NCI-H2029 treated with DMSO at 0.1 percent for 48 hours (cell line): ENCODE data around the gene TRIM56.
"Not testable (repeated sequence)": the region's sequence is repeated elsewhere in the genome, so short reads cannot be mapped to it uniquely, and the experiment has no call there.

Experiments used
- DNase-seq: peaks from one replicate; lab custom pipeline; 2025; lab: John Stamatoyannopoulos, UW

TRIM56 gene

GRCh38 chr7:101132626-101133600, 47.6 kb downstream of the TRIM56 start:
- not testable (repeated sequence) for DNase-seq

DNA sequence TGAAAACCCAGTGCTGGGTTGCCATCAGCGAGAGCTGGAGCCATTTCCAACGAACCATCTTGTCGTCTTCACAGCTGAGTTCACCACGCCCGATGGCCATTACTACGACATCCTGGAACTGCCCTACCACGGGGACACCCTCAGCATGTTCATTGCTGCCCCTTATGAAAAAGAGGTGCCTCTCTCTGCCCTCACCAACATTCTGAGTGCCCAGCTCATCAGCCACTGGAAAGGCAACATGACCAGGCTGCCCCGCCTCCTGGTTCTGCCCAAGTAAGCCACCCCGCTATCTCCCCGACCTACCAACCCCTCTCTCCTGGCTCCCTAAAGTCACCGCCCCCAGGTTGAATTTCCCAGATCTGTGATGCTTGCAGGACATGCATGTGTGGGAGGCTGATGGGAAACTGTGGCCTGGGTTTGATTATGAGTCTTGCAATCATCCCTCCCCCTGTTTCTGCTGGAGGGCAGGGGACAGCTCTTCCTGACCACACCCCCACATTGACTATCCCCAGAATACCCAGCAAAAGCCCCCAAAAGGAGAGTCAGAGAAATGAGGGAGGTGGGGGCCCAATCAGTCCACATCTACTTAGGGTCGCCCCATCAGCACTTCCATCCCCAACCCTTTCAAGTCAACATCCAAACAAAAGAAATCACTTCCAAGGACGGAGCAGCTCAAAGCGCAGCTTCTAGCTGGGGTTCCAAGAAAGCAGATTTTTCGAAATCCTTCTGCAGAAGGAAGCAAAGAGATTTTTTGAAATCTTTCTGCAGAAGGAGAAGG, 48.5 kb downstream of the TRIM56 start:
- DNase-seq = no peak

DNA sequence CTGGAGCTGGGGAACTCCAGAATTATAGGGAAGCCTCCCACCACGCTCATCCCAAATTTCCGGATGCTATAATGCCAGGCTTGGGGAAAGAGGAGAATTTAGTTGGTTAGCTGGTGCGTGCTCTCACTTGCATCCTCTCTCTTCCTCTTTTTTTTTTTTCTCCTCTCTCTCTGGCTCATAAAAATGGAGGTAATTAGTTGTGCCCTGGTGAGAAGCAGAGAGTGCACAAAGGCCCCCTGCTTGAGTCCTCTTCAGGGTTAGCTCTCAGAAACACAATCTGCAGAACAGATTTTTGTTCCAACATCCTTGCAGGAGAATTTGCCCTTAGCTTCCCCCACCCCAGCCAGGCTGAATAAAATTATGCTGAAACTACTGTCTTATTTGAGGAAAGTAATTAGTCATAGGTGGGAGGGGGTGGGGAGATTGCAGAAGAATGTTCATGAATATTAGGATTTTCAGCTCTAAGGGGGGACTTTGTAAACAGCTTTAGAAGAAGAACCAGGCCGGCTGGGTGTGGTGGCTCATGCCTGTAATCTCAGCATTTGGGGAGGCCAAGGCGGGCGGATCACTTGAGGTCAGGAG, 49.2 kb downstream of the TRIM56 start:
- no peak for DNase-seq

DNA sequence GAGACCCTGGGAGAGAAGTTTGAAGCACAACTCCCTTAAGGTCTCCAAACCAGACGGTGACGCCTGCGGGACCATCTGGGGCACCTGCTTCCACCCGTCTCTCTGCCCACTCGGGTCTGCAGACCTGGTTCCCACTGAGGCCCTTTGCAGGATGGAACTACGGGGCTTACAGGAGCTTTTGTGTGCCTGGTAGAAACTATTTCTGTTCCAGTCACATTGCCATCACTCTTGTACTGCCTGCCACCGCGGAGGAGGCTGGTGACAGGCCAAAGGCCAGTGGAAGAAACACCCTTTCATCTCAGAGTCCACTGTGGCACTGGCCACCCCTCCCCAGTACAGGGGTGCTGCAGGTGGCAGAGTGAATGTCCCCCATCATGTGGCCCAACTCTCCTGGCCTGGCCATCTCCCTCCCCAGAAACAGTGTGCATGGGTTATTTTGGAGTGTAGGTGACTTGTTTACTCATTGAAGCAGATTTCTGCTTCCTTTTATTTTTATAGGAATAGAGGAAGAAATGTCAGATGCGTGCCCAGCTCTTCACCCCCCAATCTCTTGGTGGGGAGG, 52.5 kb downstream of the TRIM56 start:
- no peak for DNase-seq

DNA sequence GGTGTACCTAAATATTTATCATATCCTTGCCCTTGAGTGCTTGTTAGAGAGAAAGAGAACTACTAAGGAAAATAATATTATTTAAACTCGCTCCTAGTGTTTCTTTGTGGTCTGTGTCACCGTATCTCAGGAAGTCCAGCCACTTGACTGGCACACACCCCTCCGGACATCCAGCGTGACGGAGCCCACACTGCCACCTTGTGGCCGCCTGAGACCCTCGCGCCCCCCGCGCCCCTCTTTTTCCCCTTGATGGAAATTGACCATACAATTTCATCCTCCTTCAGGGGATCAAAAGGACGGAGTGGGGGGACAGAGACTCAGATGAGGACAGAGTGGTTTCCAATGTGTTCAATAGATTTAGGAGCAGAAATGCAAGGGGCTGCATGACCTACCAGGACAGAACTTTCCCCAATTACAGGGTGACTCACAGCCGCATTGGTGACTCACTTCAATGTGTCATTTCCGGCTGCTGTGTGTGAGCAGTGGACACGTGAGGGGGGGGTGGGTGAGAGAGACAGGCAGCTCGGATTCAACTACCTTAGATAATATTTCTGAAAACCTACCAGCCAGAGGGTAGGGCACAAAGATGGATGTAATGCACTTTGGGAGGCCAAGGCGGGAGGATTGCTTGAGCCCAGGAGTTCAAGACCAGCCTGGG, 53.1 kb downstream of the TRIM56 start:
- DNase-seq = no peak

GRCh38 chr7:101140339-101140699, 55.0 kb downstream of the TRIM56 start:
- DNase-seq = no peak

DNA sequence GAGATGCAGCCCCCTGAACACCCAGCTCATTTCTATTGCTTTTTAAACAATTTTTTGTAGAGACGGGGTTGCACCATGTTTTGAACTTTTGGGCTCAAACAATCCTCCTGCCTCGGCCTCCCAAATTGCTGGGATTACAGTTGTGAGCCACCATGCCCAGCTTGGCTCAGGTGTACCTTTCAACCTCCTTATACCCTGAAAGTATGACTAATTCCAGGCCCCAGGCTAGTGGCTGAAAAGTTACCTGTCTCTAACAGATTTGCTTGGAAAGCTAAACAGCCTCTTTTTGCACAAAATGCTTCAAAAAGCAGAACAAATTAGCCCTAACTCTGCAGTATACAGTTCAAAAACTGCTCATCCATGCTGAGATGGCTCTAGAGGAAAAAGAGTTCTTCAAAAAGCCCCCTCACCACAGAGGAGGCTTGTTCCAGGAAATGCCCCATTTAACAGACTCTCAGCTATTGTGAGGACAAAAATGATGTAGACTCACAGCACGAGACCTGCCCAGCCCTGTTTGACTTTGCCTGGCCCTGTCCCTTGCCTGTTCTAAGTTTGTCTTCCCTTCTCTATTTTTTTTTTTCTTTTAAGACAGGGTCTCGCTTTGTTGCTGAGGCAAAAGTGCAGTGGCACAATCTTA, 55.6 kb downstream of the TRIM56 start:
- no peak for DNase-seq
